Measurements from ENCODE around the gene TFDP2.
A peak's percentile ranks its signal among the peaks of the same experiment; 100 is the strongest.

The TFDP2 gene

GRCh38 chr3:142046320-142047020 is 102.9 kb downstream of the TFDP2 start:
- Histone ChIP-seq H3K27ac (ENCODE audit: low read depth, low read length) (no peak overlapping the region), H2AFZ (ENCODE audit: low read length, unreplicated experiment) (no peak overlapping the region), H3K4me3 (ENCODE audit: low read depth, low read length) (no peak overlapping the region), H3K79me2 (ENCODE audit: control insufficient read depth, insufficient read depth, low read length, unreplicated experiment) (no peaks in the 10 kb centered on the region), H3K36me3 (ENCODE audit: insufficient read depth, low read length) (no peaks in the 10 kb centered on the region), H3K27me3 (ENCODE audit: insufficient read depth, low read length) (no peaks in the 10 kb centered on the region), H3K4me1 (ENCODE audit: control insufficient read depth, insufficient read depth, low read length, unreplicated experiment) (no peaks in the 10 kb centered on the region)

- Histone ChIP-seq H3K27me3 (ENCODE audit: insufficient read depth, low read length) (no peaks in the 10 kb centered on the region), H3K27ac (ENCODE audit: low read depth, low read length) (no peak overlapping the region), H3K79me2 (ENCODE audit: control insufficient read depth, insufficient read depth, low read length, unreplicated experiment) (no peaks in the 10 kb centered on the region), H3K4me1 (ENCODE audit: control insufficient read depth, insufficient read depth, low read length, unreplicated experiment) (peaks cover 3% of the 10 kb centered on the region), H3K36me3 (ENCODE audit: insufficient read depth, low read length) (no peaks in the 10 kb centered on the region), H2AFZ (ENCODE audit: low read length, unreplicated experiment) (no peak overlapping the region), H3K4me3 (ENCODE audit: low read depth, low read length) (no peak overlapping the region)
Observed at GRCh38 chr3:142040941-142041491, 108.3 kb downstream of the TFDP2 start.

GRCh38 chr3:142035308-142035922 is 113.9 kb downstream of the TFDP2 start:
- Histone ChIP-seq H3K4me1 (ENCODE audit: control insufficient read depth, insufficient read depth, low read length, unreplicated experiment) (peaks cover 3% of the 10 kb centered on the region), H2AFZ (ENCODE audit: low read length, unreplicated experiment) (no peak overlapping the region), H3K36me3 (ENCODE audit: insufficient read depth, low read length) (no peaks in the 10 kb centered on the region), H3K27me3 (ENCODE audit: insufficient read depth, low read length) (no peaks in the 10 kb centered on the region), H3K27ac (ENCODE audit: low read depth, low read length) (no peak overlapping the region), H3K4me3 (ENCODE audit: low read depth, low read length) (no peak overlapping the region), H3K79me2 (ENCODE audit: control insufficient read depth, insufficient read depth, low read length, unreplicated experiment) (no peaks in the 10 kb centered on the region)

- no peak overlapping the region for H2AFZ ChIP-seq (ENCODE audit: low read length, unreplicated experiment)
- no peaks in the 10 kb centered on the region for H3K27me3 ChIP-seq (ENCODE audit: insufficient read depth, low read length)
- H3K36me3 ChIP-seq (ENCODE audit: insufficient read depth, low read length) = no peaks in the 10 kb centered on the region
- no peaks in the 10 kb centered on the region for H3K79me2 ChIP-seq (ENCODE audit: control insufficient read depth, insufficient read depth, low read length, unreplicated experiment)
- no peak overlapping the region for H3K27ac ChIP-seq (ENCODE audit: low read depth, low read length)
- H3K4me3 ChIP-seq (ENCODE audit: low read depth, low read length) = no peak overlapping the region
- H3K4me1 ChIP-seq (ENCODE audit: control insufficient read depth, insufficient read depth, low read length, unreplicated experiment) = no peaks in the 10 kb centered on the region
Observed at GRCh38 chr3:142033292-142033691, 116.1 kb downstream of the TFDP2 start.

- peaks cover 2% of the 10 kb centered on the region for H3K79me2 ChIP-seq (ENCODE audit: control insufficient read depth, insufficient read depth, low read length, unreplicated experiment)
Observed at GRCh38 chr3:142031575-142031974, 117.8 kb downstream of the TFDP2 start.

GRCh38 chr3:142029791-142030190 is 119.6 kb downstream of the TFDP2 start:
- H3K4me1 ChIP-seq (ENCODE audit: control insufficient read depth, insufficient read depth, low read length, unreplicated experiment) = peaks cover 7% of the 10 kb centered on the region
- H3K27ac ChIP-seq (ENCODE audit: low read depth, low read length) = no peak overlapping the region
- H3K36me3 ChIP-seq (ENCODE audit: insufficient read depth, low read length) = no peaks in the 10 kb centered on the region
- no peak overlapping the region for H3K4me3 ChIP-seq (ENCODE audit: low read depth, low read length)
- H3K27me3 ChIP-seq (ENCODE audit: insufficient read depth, low read length) = no peaks in the 10 kb centered on the region
- H3K79me2 ChIP-seq (ENCODE audit: control insufficient read depth, insufficient read depth, low read length, unreplicated experiment) = peaks cover 5% of the 10 kb centered on the region
- no peak overlapping the region for H2AFZ ChIP-seq (ENCODE audit: low read length, unreplicated experiment)

More at GRCh38 chr3:142031575-142031974, 117.8 kb downstream of the TFDP2 start:
- Histone ChIP-seq H3K27me3 (ENCODE audit: insufficient read depth, low read length) (no peaks in the 10 kb centered on the region), H3K27ac (ENCODE audit: low read depth, low read length) (no peak overlapping the region), H2AFZ (ENCODE audit: low read length, unreplicated experiment) (no peak overlapping the region), H3K4me1 (ENCODE audit: control insufficient read depth, insufficient read depth, low read length, unreplicated experiment) (peaks cover 4% of the 10 kb centered on the region), H3K4me3 (ENCODE audit: low read depth, low read length) (no peak overlapping the region), H3K36me3 (ENCODE audit: insufficient read depth, low read length) (no peaks in the 10 kb centered on the region)

GRCh38 chr3:142029052-142029642 is 120.2 kb downstream of the TFDP2 start:
- no peaks in the 10 kb centered on the region for H3K27me3 ChIP-seq (ENCODE audit: insufficient read depth, low read length)
- H2AFZ ChIP-seq (ENCODE audit: low read length, unreplicated experiment) = peak overlapping the region; percentile 2
- no peak overlapping the region for H3K4me3 ChIP-seq (ENCODE audit: low read depth, low read length)
- peaks cover 5% of the 10 kb centered on the region for H3K79me2 ChIP-seq (ENCODE audit: control insufficient read depth, insufficient read depth, low read length, unreplicated experiment)
- no peak overlapping the region for H3K27ac ChIP-seq (ENCODE audit: low read depth, low read length)
- no peaks in the 10 kb centered on the region; the same call in 1 of the 2 replicates for H3K36me3 ChIP-seq (ENCODE audit: insufficient read depth, low read length)
- peaks cover 7% of the 10 kb centered on the region for H3K4me1 ChIP-seq (ENCODE audit: control insufficient read depth, insufficient read depth, low read length, unreplicated experiment)

GRCh38 chr3:142028243-142028777 is 121.0 kb downstream of the TFDP2 start:
- peak overlapping the region; percentile 86 for H3K4me3 ChIP-seq (ENCODE audit: low read depth, low read length)
- H3K36me3 ChIP-seq (ENCODE audit: insufficient read depth, low read length) = no peaks in the 10 kb centered on the region; the same call in 1 of the 2 replicates
- peak overlapping the region; percentile 27 for H2AFZ ChIP-seq (ENCODE audit: low read length, unreplicated experiment)
- H3K27ac ChIP-seq (ENCODE audit: low read depth, low read length) = no peak overlapping the region
- peaks cover 7% of the 10 kb centered on the region for H3K4me1 ChIP-seq (ENCODE audit: control insufficient read depth, insufficient read depth, low read length, unreplicated experiment)
- peaks cover 5% of the 10 kb centered on the region for H3K79me2 ChIP-seq (ENCODE audit: control insufficient read depth, insufficient read depth, low read length, unreplicated experiment)
- no peaks in the 10 kb centered on the region for H3K27me3 ChIP-seq (ENCODE audit: insufficient read depth, low read length)

- H3K4me3 ChIP-seq (ENCODE audit: low read depth, low read length) = peak overlapping the region; percentile 86
- H3K4me1 ChIP-seq (ENCODE audit: control insufficient read depth, insufficient read depth, low read length, unreplicated experiment) = peaks cover 7% of the 10 kb centered on the region
- no peak overlapping the region for H3K27ac ChIP-seq (ENCODE audit: low read depth, low read length)
- no peaks in the 10 kb centered on the region; the same call in 1 of the 2 replicates for H3K36me3 ChIP-seq (ENCODE audit: insufficient read depth, low read length)
- no peaks in the 10 kb centered on the region for H3K27me3 ChIP-seq (ENCODE audit: insufficient read depth, low read length)
- H2AFZ ChIP-seq (ENCODE audit: low read length, unreplicated experiment) = peak overlapping the region; percentile 83
- peaks cover 5% of the 10 kb centered on the region for H3K79me2 ChIP-seq (ENCODE audit: control insufficient read depth, insufficient read depth, low read length, unreplicated experiment)
Observed at GRCh38 chr3:142027735-142028134, 121.6 kb downstream of the TFDP2 start.

- Histone ChIP-seq H3K27me3 (ENCODE audit: insufficient read depth, low read length) (no peaks in the 10 kb centered on the region), H3K27ac (ENCODE audit: low read depth, low read length) (no peak overlapping the region), H2AFZ (ENCODE audit: low read length, unreplicated experiment) (peak overlapping the region; percentile 83), H3K4me3 (ENCODE audit: low read depth, low read length) (peak overlapping the region; percentile 86), H3K79me2 (ENCODE audit: control insufficient read depth, insufficient read depth, low read length, unreplicated experiment) (peaks cover 5% of the 10 kb centered on the region), H3K4me1 (ENCODE audit: control insufficient read depth, insufficient read depth, low read length, unreplicated experiment) (peaks cover 7% of the 10 kb centered on the region), H3K36me3 (ENCODE audit: insufficient read depth, low read length) (no peaks in the 10 kb centered on the region; the same call in 1 of the 2 replicates)
Observed at GRCh38 chr3:142027300-142027699, 122.0 kb downstream of the TFDP2 start.

Data from ACC112 (cell line).